Nephron progenitor cell (in vitro differentiated cells): ENCODE data around the gene PTPN5.

Source experiments
- DNase-seq: peaks from one replicate; pipeline ENCODE4 v3.0.0; 2021
- H3K27ac Mint-ChIP-seq: 2 replicates; pipeline ENCODE4 v1.8.0; 2021; ENCODE audit warnings: mild to moderate bottlenecking, moderate library complexity, mixed read lengths
- H3K27me3 Mint-ChIP-seq: 2 replicates; pipeline ENCODE4 v1.8.0; 2021; ENCODE audit warnings: mild to moderate bottlenecking, low read depth, mixed read lengths; ENCODE audit not compliant: poor library complexity
- H3K36me3 Mint-ChIP-seq: 2 replicates; pipeline ENCODE4 v1.8.0; 2021; ENCODE audit warnings: low read depth, mixed read lengths
- H3K4me1 Mint-ChIP-seq: 2 replicates; pipeline ENCODE4 v1.8.0; 2021; ENCODE audit warnings: mixed read lengths
- H3K4me3 Mint-ChIP-seq: 2 replicates; pipeline ENCODE4 v1.8.0; 2021; ENCODE audit warnings: mild to moderate bottlenecking, moderate library complexity, mixed read lengths
- H3K9me3 Mint-ChIP-seq: 2 replicates; pipeline ENCODE4 v1.8.0; 2021; ENCODE audit warnings: mild to moderate bottlenecking, moderate library complexity, mixed read lengths
- CTCF ChIP-seq: fragments of 200-600 bp; sonication (generic); IDR thresholded peaks from 2 replicates; pipeline ENCODE4 v1.5.0; 2021; ENCODE audit warnings: antibody characterized with exemption

PTPN5 gene

GRCh38 chr11:18776324-18776723 lies 15.3 kb downstream of the PTPN5 start:
- Mint-ChIP-seq H3K4me3 (no peak overlapping the region), H3K4me1 (peaks cover 5% of the 10 kb centered on the region), H3K36me3 (no peaks in the 10 kb centered on the region), H3K9me3 (no peaks in the 10 kb centered on the region), H3K27me3 (peaks cover 32% of the 10 kb centered on the region), H3K27ac (no peak overlapping the region)
- DNase-seq, result no peak
- no peak for TF ChIP-seq CTCF

GRCh38 chr11:18775492-18776292 lies 15.9 kb downstream of the PTPN5 start:
- Mint-ChIP-seq H3K4me3 (no peak overlapping the region), H3K9me3 (no peaks in the 10 kb centered on the region), H3K36me3 (no peaks in the 10 kb centered on the region), H3K4me1 (peaks cover 5% of the 10 kb centered on the region), H3K27ac (no peak overlapping the region), H3K27me3 (peaks cover 31% of the 10 kb centered on the region)
- DNase-seq, result peak; percentile 88
- TF ChIP-seq CTCF, result peak; percentile 87

- no peaks in the 10 kb centered on the region for H3K36me3 Mint-ChIP-seq
- H3K27ac Mint-ChIP-seq, result no peak overlapping the region
- no peaks in the 10 kb centered on the region for H3K4me1 Mint-ChIP-seq
- H3K4me3 Mint-ChIP-seq, result no peak overlapping the region
- H3K27me3 Mint-ChIP-seq, result peaks cover 31% of the 10 kb centered on the region
- no peaks in the 10 kb centered on the region for H3K9me3 Mint-ChIP-seq
- no peak for DNase-seq
- TF ChIP-seq CTCF, result no peak
These were observed 16.8 kb downstream of the PTPN5 start for GRCh38 chr11:18774801-18775200.

GRCh38 chr11:18773681-18774080 lies 17.9 kb downstream of the PTPN5 start:
- no peak overlapping the region for H3K27ac Mint-ChIP-seq
- DNase-seq, result no peak
- peaks cover 33% of the 10 kb centered on the region for H3K27me3 Mint-ChIP-seq
- no peaks in the 10 kb centered on the region for H3K36me3 Mint-ChIP-seq
- H3K4me1 Mint-ChIP-seq, result no peaks in the 10 kb centered on the region
- no peaks in the 10 kb centered on the region for H3K9me3 Mint-ChIP-seq
- no peak overlapping the region for H3K4me3 Mint-ChIP-seq
- no peak for TF ChIP-seq CTCF

GRCh38 chr11:18773104-18773503 lies 18.5 kb downstream of the PTPN5 start:
- no peak overlapping the region for H3K27ac Mint-ChIP-seq
- no peaks in the 10 kb centered on the region for H3K9me3 Mint-ChIP-seq
- H3K4me3 Mint-ChIP-seq, result no peak overlapping the region
- H3K4me1 Mint-ChIP-seq, result no peaks in the 10 kb centered on the region
- peaks cover 33% of the 10 kb centered on the region for H3K27me3 Mint-ChIP-seq
- no peak for DNase-seq
- H3K36me3 Mint-ChIP-seq, result no peaks in the 10 kb centered on the region
- TF ChIP-seq CTCF, result no peak

- Mint-ChIP-seq H3K9me3 (no peaks in the 10 kb centered on the region), H3K4me1 (no peaks in the 10 kb centered on the region), H3K27ac (no peak overlapping the region), H3K27me3 (peaks cover 34% of the 10 kb centered on the region), H3K36me3 (no peaks in the 10 kb centered on the region), H3K4me3 (no peak overlapping the region)
- TF ChIP-seq CTCF, result no peak
- no peak for DNase-seq
These were observed 19.4 kb downstream of the PTPN5 start for GRCh38 chr11:18772211-18772610.
